ENCODE results near the gene MUC21. TPM values are rescaled to one million over a fixed set of nuclear protein-coding genes. Genes with fewer than 3 reads are reported as not detected.

The MUC21 gene
- polyA plus RNA-seq, 1 of the 3 experiments (the other 2 are of a cell fraction): not detected

GRCh38 chr6:31005249-31006020 lies 21.9 kb downstream of the MUC21 start:
- no peak for DNase-seq
- no peak for TF ChIP-seq GABPA (IDR thresholded peaks at IDR 0.05; ENCODE audit: low read depth)
- H3K27me3 ChIP-seq (ENCODE audit: insufficient read depth): no peaks in the 10 kb centered on the region
- CTCF ChIA-PET: interaction anchor here (0.6 to 2.4 kb wide), 3 partner anchors 29 to 74 kb away, joined by 3 to 7 read pairs (median 3); no protein-coding TSS in a partner anchor
- no peak overlapping the region for H3K4me3 ChIP-seq (ENCODE audit: low read depth in 2 of 2, low read length in 1 of 2)
- H3K4me1 ChIP-seq (ENCODE audit: control insufficient read depth in 1 of 2, insufficient read depth in 2 of 2, low read depth in 1 of 2, low read length in 1 of 2): peaks cover 0 to 7% of the 10 kb centered on the region in 2 experiments; a peak in 3 of 4 replicates
- H3F3A ChIP-seq (replicated peaks; ENCODE audit: insufficient read depth): peaks cover 21% of the 10 kb centered on the region
- WGBS (ENCODE audit: low lambda C conversion rate): 84% methylated on average over 9 of the region's 9 CpGs
- no peak overlapping the region for H2AFZ ChIP-seq (ENCODE audit: low read depth)
- no peaks in the 10 kb centered on the region for H3K36me3 ChIP-seq (replicated peaks in 1 of 2; ENCODE audit: control insufficient read depth in 1 of 2, insufficient read depth in 2 of 2, low read length in 1 of 2)
- H3K4me2 ChIP-seq: no peak overlapping the region
- no peak overlapping the region for H3K9ac ChIP-seq
- no peaks in the 10 kb centered on the region for H4K20me1 ChIP-seq (ENCODE audit: insufficient read depth)
- no peaks in the 10 kb centered on the region for H3K79me2 ChIP-seq (ENCODE audit: insufficient read depth)
- no peak overlapping the region for H3K27ac ChIP-seq (ENCODE audit: low read depth in 2 of 2, low read length in 1 of 2)
- H3K9me2 ChIP-seq: no peaks in the 10 kb centered on the region
- no peaks in the 10 kb centered on the region for H3K9me3 ChIP-seq
- POLR2A ChIA-PET: no interaction called here

DNA sequence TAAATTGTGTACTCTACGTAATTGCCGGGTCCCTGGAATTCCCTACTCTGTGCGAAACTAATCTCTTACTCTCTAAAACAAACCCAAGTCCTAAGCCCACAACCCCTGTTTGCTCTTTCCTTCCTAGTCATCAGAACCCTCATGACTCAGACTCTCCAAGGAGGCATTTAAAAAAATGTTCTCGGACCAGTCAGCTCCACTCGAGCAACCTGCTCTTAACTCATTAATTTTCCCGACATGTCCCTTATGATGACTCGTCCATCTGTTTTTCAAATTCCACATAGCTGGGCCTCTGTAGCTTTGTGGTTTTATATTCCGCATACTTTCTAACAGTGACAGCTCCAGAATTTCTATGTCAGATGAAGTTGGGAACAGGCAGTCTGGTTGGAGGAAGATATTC lies 24.2 kb downstream of the MUC21 start:
- H3K4me2 ChIP-seq: peak overlapping the region; percentile 72
- no peaks in the 10 kb centered on the region for H4K20me1 ChIP-seq (ENCODE audit: insufficient read depth)
- peak overlapping the region; percentile 88; the same call in 1 of the 2 replicates for H2AFZ ChIP-seq (ENCODE audit: low read depth)
- no peaks in the 10 kb centered on the region for H3K79me2 ChIP-seq (ENCODE audit: insufficient read depth)
- no peak for DNase-seq
- POLR2A ChIA-PET: no interaction called here
- H3K27me3 ChIP-seq (ENCODE audit: insufficient read depth): no peaks in the 10 kb centered on the region
- CTCF ChIA-PET: interaction anchor here (0.9 to 1.2 kb wide), 3 partner anchors 44 to 650 kb away, joined by 3 read pairs; no protein-coding TSS in a partner anchor
- peak overlapping the region in 1 of 2 experiments; percentile 54; a peak in 2 of 4 replicates for H3K4me3 ChIP-seq (ENCODE audit: low read depth in 2 of 2, low read length in 1 of 2)
- H3K9ac ChIP-seq: peak overlapping the region; percentile 42; the same call in 1 of the 2 replicates
- peaks cover 0 to 9% of the 10 kb centered on the region in 2 experiments for H3K4me1 ChIP-seq (ENCODE audit: control insufficient read depth in 1 of 2, insufficient read depth in 2 of 2, low read depth in 1 of 2, low read length in 1 of 2)
- H3K36me3 ChIP-seq (replicated peaks in 1 of 2; ENCODE audit: control insufficient read depth in 1 of 2, insufficient read depth in 2 of 2, low read length in 1 of 2): no peaks in the 10 kb centered on the region
- H3F3A ChIP-seq (replicated peaks; ENCODE audit: insufficient read depth): peaks cover 21% of the 10 kb centered on the region
- H3K27ac ChIP-seq (ENCODE audit: low read depth in 2 of 2, low read length in 1 of 2): peak overlapping the region; percentile 82 to 88; a peak in 3 of 4 replicates
- peak; percentile 93 for TF ChIP-seq FOSL2 (IDR thresholded peaks at IDR 0.05; ENCODE audit: borderline replicate concordance, low read depth)
- TF ChIP-seq JUND (IDR thresholded peaks at IDR 0.05): peak; percentile 93
- no peak for TF ChIP-seq RAD21 (IDR thresholded peaks at IDR 0.05; ENCODE audit: low read length)
- TF ChIP-seq PBX3 (IDR thresholded peaks at IDR 0.05): peak; percentile 98
- TF ChIP-seq TEAD4 (IDR thresholded peaks at IDR 0.05; ENCODE audit: borderline replicate concordance, insufficient read depth): peak; percentile 83; the same call in 1 of the 2 replicates
- TF ChIP-seq, protein P1, sequence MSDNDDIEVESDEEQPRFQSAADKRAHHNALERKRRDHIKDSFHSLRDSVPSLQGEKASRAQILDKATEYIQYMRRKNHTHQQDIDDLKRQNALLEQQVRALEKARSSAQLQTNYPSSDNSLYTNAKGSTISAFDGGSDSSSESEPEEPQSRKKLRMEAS (IDR thresholded peaks at IDR 0.05; ENCODE audit: low read depth): peak; percentile 79
- TF ChIP-seq TCF12 (IDR thresholded peaks at IDR 0.05): peak; percentile 95
- TF ChIP-seq RXRA (IDR thresholded peaks at IDR 0.05; ENCODE audit: borderline replicate concordance, low read depth): peak; percentile 74
- peak; percentile 72 for TF ChIP-seq ELF1 (IDR thresholded peaks at IDR 0.05)
- peak; percentile 78; the same call in 1 of the 2 replicates for TF ChIP-seq ZBTB33 (IDR thresholded peaks at IDR 0.05; ENCODE audit: borderline replicate concordance, low read depth)
- TF ChIP-seq USF1 (IDR thresholded peaks at IDR 0.05; ENCODE audit: borderline replicate concordance, low read depth): no peak
- peak in 1 of 2 experiments; percentile 83; a peak in 2 of 4 replicates for TF ChIP-seq EP300 (IDR thresholded peaks at IDR 0.05; ENCODE audit: borderline replicate concordance in 1 of 2, low read depth in 1 of 2, low read length in 1 of 2)
- peak; percentile 58; the same call in 1 of the 2 replicates for TF ChIP-seq NFIC (IDR thresholded peaks at IDR 0.05; ENCODE audit: borderline replicate concordance)
- peak; percentile 92; the same call in 1 of the 2 replicates for TF ChIP-seq SIN3A (IDR thresholded peaks at IDR 0.05; ENCODE audit: borderline replicate concordance, low read depth, low read length)
- no peak for TF ChIP-seq SMC3 (IDR thresholded peaks at IDR 0.05; ENCODE audit: low read depth, low read length)
- no peak for TF ChIP-seq RCOR1 (IDR thresholded peaks at IDR 0.05; ENCODE audit: low read length)
- TF ChIP-seq POLR2AphosphoS5 (IDR thresholded peaks at IDR 0.05; ENCODE audit: low read depth, low read length): peak; percentile 66; the same call in 1 of the 2 replicates
- WGBS (ENCODE audit: low lambda C conversion rate): 6% methylated on average over 8 of the region's 8 CpGs
- no peaks in the 10 kb centered on the region for H3K9me3 ChIP-seq
- no peaks in the 10 kb centered on the region for H3K9me2 ChIP-seq

All from SK-N-SH (cell line).